GM12878 (cell line): ENCODE measurements around the gene RAD51B. TPM values are rescaled to one million over a fixed set of nuclear protein-coding genes. Genes with fewer than 3 reads are reported as not detected.

Source experiments
- BHLHE40 ChIP-seq, 2 experiments: fragments of 450-650 bp in 1 of 2; IDR thresholded peaks; 2 replicates each; pipeline ENCODE4 v1.6.1; 2011 to 2017; ENCODE audit warnings: low read depth in 2 of 2, borderline replicate concordance in 1 of 2, improper control_type of control experiment in 1 of 2, low read length in 1 of 2, mild to moderate bottlenecking in 1 of 2
- CREM ChIP-seq: IDR thresholded peaks from 2 replicates; pipeline ENCODE4 v1.6.1; 2014; ENCODE audit warnings: antibody characterized with exemption, low read depth
- EP300 ChIP-seq, 2 experiments: fragments of 150-350 bp in 1 of 2; IDR thresholded peaks; 2 replicates each; pipeline ENCODE4 v1.6.1; 2011 to 2012; ENCODE audit warnings: low read depth in 2 of 2, low read length in 2 of 2, borderline replicate concordance in 1 of 2, improper control_type of control experiment in 1 of 2, inconsistent platforms in 1 of 2; ENCODE audit not compliant: control insufficient read depth in 1 of 2
- FOS ChIP-seq: IDR thresholded peaks from 3 replicates; pipeline ENCODE4 v1.6.1; 2011; ENCODE audit warnings: borderline replicate concordance; ENCODE audit not compliant: insufficient read length; ENCODE audit errors: extremely low read depth
- MEF2B ChIP-seq: fragments of 450-650 bp; IDR thresholded peaks from 2 replicates; pipeline ENCODE4 v1.6.1; 2018; ENCODE audit warnings: mild to moderate bottlenecking, moderate library complexity; ENCODE audit not compliant: partially characterized antibody, poor library complexity, severe bottlenecking
- MTA2 ChIP-seq: fragments of 450-650 bp; IDR thresholded peaks from 2 replicates; pipeline ENCODE4 v1.6.1; 2016; ENCODE audit warnings: low read depth, mild to moderate bottlenecking, moderate library complexity
- SKIL ChIP-seq: fragments of 450-650 bp; IDR thresholded peaks from 2 replicates; pipeline ENCODE4 v1.6.1; 2017; ENCODE audit warnings: mild to moderate bottlenecking, low read depth, inconsistent platforms; ENCODE audit not compliant: poor library complexity, severe bottlenecking
- SPI1 ChIP-seq: IDR thresholded peaks from 2 replicates; pipeline ENCODE4 v1.6.1; 2011; ENCODE audit warnings: low read depth, mild to moderate bottlenecking, low read length, moderate library complexity, borderline replicate concordance; ENCODE audit not compliant: insufficient read depth
- ZNF592 ChIP-seq: fragments of 450-650 bp; IDR thresholded peaks from 2 replicates; pipeline ENCODE4 v1.6.1; 2017; ENCODE audit warnings: mild to moderate bottlenecking, moderate library complexity
- polyA plus RNA-seq, 11 experiments: library from polyadenylated mRNA; depleted of rRNA in 4 of 11; unstranded in 6 of 11; stranded (reverse) in 5 of 11; fragments of >200 nt; fragmentation: Nextera tagmentation in 4 of 11; fragmentation: Illumina TruSeq in 1 of 11; extraction: Ambion mirVana in 4 of 11; extraction: Trizol in 1 of 11; gene quantifications; 1 replicate in 1 of 11; 2 replicates in 10 of 11; pipeline versions ENCODE4 v1.2.1 to v1.2.3, GENCODE V29; 2011 to 2016; ENCODE audit warnings: inconsistent platforms in 2 of 11, missing spikeins in 2 of 11, low read depth in 1 of 11
- total RNA-seq, 4 experiments: library from RNA; depleted of rRNA in 3 of 4; stranded (reverse); fragments of >200 nt in 3 of 4; fragmentation: Illumina TruSeq in 1 of 4; extraction: Trizol in 1 of 4; gene quantifications; 2 replicates each; pipeline versions ENCODE4 v1.2.1 to v1.2.3, GENCODE V29; 2013 to 2021

Gene RAD51B
- total and polyA plus RNA-seq, 10 of the 15 experiments (the other 5 are each of a cell fraction or from before 2014, with no cell fraction given), result 9.8 to 26.8 (median 21.3) TPM

- TF ChIP-seq MTA2, result no peak
- no peak for TF ChIP-seq EP300 (IDR thresholded peaks at IDR 0.05; ENCODE audit: borderline replicate concordance in 1 of 2, control insufficient read depth in 1 of 2, low read depth in 2 of 2, low read length in 2 of 2)
- no peak for TF ChIP-seq ZNF592
- TF ChIP-seq MEF2B, result no peak
- TF ChIP-seq SPI1, result no peak
- no peak for TF ChIP-seq BHLHE40 (IDR thresholded peaks at IDR 0.05; ENCODE audit: borderline replicate concordance in 1 of 2, low read depth in 2 of 2, low read length in 1 of 2)
- TF ChIP-seq CREM, result no peak
- TF ChIP-seq FOS, result no peak
- TF ChIP-seq SKIL, result no peak
Observed at GRCh38 chr14:67889455-67889854, 69.9 kb downstream of the RAD51B start (continued).
